Loucy (cell line): Measurements from ENCODE around the gene SERGEF.

Experiments used
- EZH2phosphoT487 ChIP-seq: fragments of 200-600 bp; IDR thresholded peaks from 2 replicates; pipeline ENCODE4 v1.6.1; 2018; ENCODE audit warnings: antibody characterized with exemption, mild to moderate bottlenecking, moderate library complexity, borderline replicate concordance
- TF ChIP-seq, protein P1 (sequence below): fragments of 200-600 bp; sonication (generic); conservative IDR thresholded peaks from 2 replicates; pipeline ENCODE4 v1.5.1; 2014; ENCODE audit warnings: mild to moderate bottlenecking, antibody characterized with exemption, low read length

DNA sequence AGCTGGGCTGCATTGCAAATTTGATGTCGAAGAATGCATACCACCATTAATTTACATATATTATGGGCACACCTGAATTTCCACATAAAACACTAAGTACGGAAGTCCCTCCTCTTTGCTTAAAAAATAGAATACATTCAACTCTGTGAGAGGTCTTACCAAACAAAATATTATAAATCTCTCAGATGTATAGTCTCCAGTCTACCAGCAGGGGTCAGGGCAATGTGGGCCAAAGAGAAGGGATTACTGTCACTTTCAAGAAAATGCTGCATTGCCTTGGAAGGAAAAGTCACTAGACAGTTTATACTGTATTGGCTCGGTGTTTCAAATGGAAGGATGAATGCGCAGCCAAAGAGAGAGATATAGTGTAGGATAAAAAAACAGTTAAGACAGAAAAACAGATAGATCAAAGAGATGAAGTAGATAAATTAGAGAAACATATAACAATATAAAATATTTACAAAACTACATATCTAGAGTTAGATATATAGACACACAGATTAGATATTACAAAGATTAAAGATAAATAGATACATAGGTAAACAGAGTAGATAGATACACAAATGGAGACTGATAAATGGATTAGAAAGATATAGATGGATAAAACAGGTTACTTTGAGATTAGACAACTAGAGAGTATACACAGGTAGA is 20.9 kb downstream of the SERGEF start:
- TF ChIP-seq, protein P1, sequence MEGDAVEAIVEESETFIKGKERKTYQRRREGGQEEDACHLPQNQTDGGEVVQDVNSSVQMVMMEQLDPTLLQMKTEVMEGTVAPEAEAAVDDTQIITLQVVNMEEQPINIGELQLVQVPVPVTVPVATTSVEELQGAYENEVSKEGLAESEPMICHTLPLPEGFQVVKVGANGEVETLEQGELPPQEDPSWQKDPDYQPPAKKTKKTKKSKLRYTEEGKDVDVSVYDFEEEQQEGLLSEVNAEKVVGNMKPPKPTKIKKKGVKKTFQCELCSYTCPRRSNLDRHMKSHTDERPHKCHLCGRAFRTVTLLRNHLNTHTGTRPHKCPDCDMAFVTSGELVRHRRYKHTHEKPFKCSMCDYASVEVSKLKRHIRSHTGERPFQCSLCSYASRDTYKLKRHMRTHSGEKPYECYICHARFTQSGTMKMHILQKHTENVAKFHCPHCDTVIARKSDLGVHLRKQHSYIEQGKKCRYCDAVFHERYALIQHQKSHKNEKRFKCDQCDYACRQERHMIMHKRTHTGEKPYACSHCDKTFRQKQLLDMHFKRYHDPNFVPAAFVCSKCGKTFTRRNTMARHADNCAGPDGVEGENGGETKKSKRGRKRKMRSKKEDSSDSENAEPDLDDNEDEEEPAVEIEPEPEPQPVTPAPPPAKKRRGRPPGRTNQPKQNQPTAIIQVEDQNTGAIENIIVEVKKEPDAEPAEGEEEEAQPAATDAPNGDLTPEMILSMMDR: peak; percentile 91
- no peak for TF ChIP-seq EZH2phosphoT487
